Liver (tissue), 9 donors: ENCODE results near the gene LINGO3. TPM values are rescaled to one million over a fixed set of nuclear protein-coding genes. Genes with fewer than 3 reads are reported as not detected.

ENCODE experiments used
- DNase-seq: peaks from one replicate; pipeline ENCODE4 v3.0.0-alpha.2; 2017; ENCODE audit warnings: low spot score
- H3K27ac ChIP-seq, 2 donors: one replicate each; pipeline ENCODE4 v1.7.0; 2013; ENCODE audit warnings: inconsistent platforms in 2 of 2, low read length in 2 of 2, control low read depth in 1 of 2, low read depth in 1 of 2, mild to moderate bottlenecking in 1 of 2
- H3K27me3 ChIP-seq, 4 donors: one replicate each; pipeline versions ENCODE4 v1.6.1 to v1.7.0; 2013; ENCODE audit warnings: low read length in 3 of 4, inconsistent platforms in 1 of 4, mild to moderate bottlenecking in 1 of 4, moderate library complexity in 1 of 4; ENCODE audit not compliant: control insufficient read depth in 4 of 4, insufficient read depth in 4 of 4
- H3K36me3 ChIP-seq, 4 donors: one replicate each; pipeline versions ENCODE4 v1.6.1 to v1.7.0; 2013; ENCODE audit warnings: low read length in 3 of 4, mild to moderate bottlenecking in 3 of 4, low read depth in 1 of 4, moderate library complexity in 1 of 4; ENCODE audit not compliant: control insufficient read depth in 4 of 4, insufficient read depth in 3 of 4
- H3K4me1 ChIP-seq, 4 donors: one replicate each; pipeline versions ENCODE4 v1.6.1 to v1.7.0; 2013; ENCODE audit warnings: low read length in 3 of 4, mild to moderate bottlenecking in 3 of 4, moderate library complexity in 1 of 4; ENCODE audit not compliant: control insufficient read depth in 4 of 4, insufficient read depth in 4 of 4
- H3K4me3 ChIP-seq, 3 donors: one replicate each; pipeline versions ENCODE4 v1.6.1 to v1.7.0; 2013; ENCODE audit warnings: low read length in 3 of 3, control low read depth in 1 of 3, low read depth in 1 of 3, mild to moderate bottlenecking in 1 of 3
- H3K9ac ChIP-seq, 2 donors: one replicate each; pipeline ENCODE4 v1.7.0; 2013; ENCODE audit warnings: low read length in 2 of 2, mild to moderate bottlenecking in 2 of 2, moderate library complexity in 2 of 2, control low read depth in 1 of 2, low read depth in 1 of 2
- H3K9me3 ChIP-seq, 4 donors: one replicate each; pipeline versions ENCODE4 v1.6.1 to v1.7.0; 2013; ENCODE audit warnings: low read length in 3 of 4; ENCODE audit not compliant: control insufficient read depth in 4 of 4
- ATF3 ChIP-seq: IDR thresholded peaks from 2 replicates; pipeline ENCODE4 v1.6.1; 2016; ENCODE audit warnings: antibody characterized with exemption
- EGR1 ChIP-seq, 2 donors: IDR thresholded peaks; 2 replicates each; pipeline ENCODE4 v1.6.1; 2016 to 2018; ENCODE audit warnings: antibody characterized with exemption in 2 of 2, low read depth in 2 of 2
- FOXA1 ChIP-seq: IDR thresholded peaks from 2 replicates; pipeline ENCODE4 v1.6.1; 2016; ENCODE audit warnings: antibody characterized with exemption
- FOXA2 ChIP-seq: IDR thresholded peaks from 2 replicates; pipeline ENCODE4 v1.6.1; 2016; ENCODE audit warnings: antibody characterized with exemption
- GABPA ChIP-seq, 2 donors: IDR thresholded peaks in 1 of 2; conservative IDR thresholded peaks in 1 of 2; 2 replicates each; pipeline ENCODE4 v1.6.1; 2016; ENCODE audit warnings: antibody characterized with exemption in 2 of 2, mild to moderate bottlenecking in 1 of 2, moderate library complexity in 1 of 2
- HNF4A ChIP-seq, 2 donors: conservative IDR thresholded peaks; 2 replicates each; pipeline ENCODE4 v1.6.1; 2016; ENCODE audit warnings: antibody characterized with exemption in 2 of 2, mild to moderate bottlenecking in 2 of 2
- HNF4G ChIP-seq: IDR thresholded peaks from 2 replicates; pipeline ENCODE4 v1.6.1; 2016; ENCODE audit warnings: antibody characterized with exemption
- JUND ChIP-seq, 2 donors: IDR thresholded peaks; 2 replicates each; pipeline ENCODE4 v1.6.1; 2016; ENCODE audit warnings: antibody characterized with exemption in 2 of 2
- NR2F2 ChIP-seq: IDR thresholded peaks from 2 replicates; pipeline ENCODE4 v1.6.1; 2016; ENCODE audit warnings: antibody characterized with exemption
- RAD21 ChIP-seq, 2 donors: IDR thresholded peaks; 2 replicates each; pipeline ENCODE4 v1.6.1; 2016; ENCODE audit warnings: antibody characterized with exemption in 2 of 2, mild to moderate bottlenecking in 2 of 2
- REST ChIP-seq: IDR thresholded peaks from 2 replicates; pipeline ENCODE4 v1.6.1; 2016; ENCODE audit warnings: antibody characterized with exemption, mild to moderate bottlenecking
- SP1 ChIP-seq: IDR thresholded peaks from 2 replicates; pipeline ENCODE4 v1.6.1; 2018; ENCODE audit warnings: antibody characterized with exemption, mild to moderate bottlenecking
- TAF1 ChIP-seq: conservative IDR thresholded peaks from 2 replicates; pipeline ENCODE4 v1.6.1; 2016; ENCODE audit warnings: antibody characterized with exemption, mild to moderate bottlenecking
- YY1 ChIP-seq: IDR thresholded peaks from 2 replicates; pipeline ENCODE4 v1.6.1; 2016; ENCODE audit warnings: antibody characterized with exemption, mild to moderate bottlenecking
- ZBTB33 ChIP-seq: IDR thresholded peaks from 2 replicates; pipeline ENCODE4 v1.6.1; 2016; ENCODE audit warnings: antibody characterized with exemption
- WGBS: extraction: QIAGEN DNeasy Blood & Tissue Kit; methylation state at CpG from one replicate; pipeline ENCODE4 v1.1.7; 2013; 5-methylcytosine and 5-hydroxymethylcytosine counted together
- polyA plus RNA-seq, 2 donors: library from polyadenylated mRNA; stranded (reverse) in 1 of 2; unstranded in 1 of 2; fragments of 200-250 nt in 1 of 2; fragments of >200 nt in 1 of 2; fragmentation: Nextera tagmentation in 1 of 2; extraction: Ambion mirVana in 1 of 2; gene quantifications; one replicate each; pipeline versions ENCODE4 v1.2.1 to v1.2.3, GENCODE V29; 2013 to 2015
- total RNA-seq, 2 donors: library from RNA; depleted of rRNA; stranded (reverse); fragments of >200 nt; gene quantifications; one replicate each; pipeline ENCODE4 v1.2.3, GENCODE V29; 2014
- donor health status: healthy.
- donor health status: healthy.
- donor health status: healthy.
- donor health status: healthy.
- donor health status: healthy.

The LINGO3 gene
- total and polyA plus RNA-seq, 4 donors, result 0.02 to 0.08 (median 0.07) TPM

- Histone ChIP-seq H3K9me3 (no peaks in the 10 kb centered on the region), H3K4me3 (no peak overlapping the region), H3K9ac (no peak overlapping the region), H3K4me1 (peaks cover 0 to 6% (median 2%) of the 10 kb centered on the region in 4 donors), H3K36me3 (peaks cover 0 to 14% (median 3%) of the 10 kb centered on the region in 4 donors), H3K27ac (no peak overlapping the region), H3K27me3 (no peaks in the 10 kb centered on the region)
- no peak for DNase-seq
- 87% methylated on average over 6 of the region's 6 CpGs for WGBS
- TF ChIP-seq HNF4G (no peak), NR2F2 (no peak), SP1 (no peak), EGR1 (IDR thresholded peaks at IDR 0.05; ENCODE audit: low read depth in 2 of 2) (no peak), GABPA (IDR thresholded peaks at IDR 0.05 in 1 of 2, conservative IDR thresholded peaks at IDR 0.05 in 1 of 2) (no peak), FOXA1 (no peak), REST (no peak), TAF1 (no peak), ZBTB33 (no peak), FOXA2 (no peak), ATF3 (no peak), RAD21 (IDR thresholded peaks at IDR 0.05) (no peak), YY1 (no peak), HNF4A (conservative IDR thresholded peaks at IDR 0.05) (no peak)
Observed at GRCh38 chr19:2318923-2319322, 11.0 kb upstream of the LINGO3 start.

- peaks cover 0 to 6% (median 2%) of the 10 kb centered on the region in 4 donors for H3K4me1 ChIP-seq
- TF ChIP-seq EGR1 (IDR thresholded peaks at IDR 0.05; ENCODE audit: low read depth in 2 of 2) (no peak), FOXA1 (no peak)
- H3K9ac ChIP-seq, result no peak overlapping the region
- H3K36me3 ChIP-seq, result peaks cover 0 to 6% (median 2%) of the 10 kb centered on the region in 4 donors
- DNase-seq, result no peak
- no peak overlapping the region for H3K27ac ChIP-seq
- H3K27me3 ChIP-seq, result no peaks in the 10 kb centered on the region
- no peak overlapping the region for H3K4me3 ChIP-seq
- no peaks in the 10 kb centered on the region for H3K9me3 ChIP-seq
- WGBS, result 91% methylated on average over 25 of the region's 25 CpGs
Observed at GRCh38 chr19:2317756-2318155, 9.8 kb upstream of the LINGO3 start.

GRCh38 chr19:2317300-2317699 is 9.3 kb upstream of the LINGO3 start:
- Histone ChIP-seq H3K9ac (no peak overlapping the region), H3K9me3 (no peaks in the 10 kb centered on the region), H3K27me3 (peaks cover 0 to 2% (median under 1%) of the 10 kb centered on the region in 4 donors), H3K27ac (no peak overlapping the region), H3K4me3 (no peak overlapping the region), H3K4me1 (peaks cover 0 to 6% (median 2%) of the 10 kb centered on the region in 4 donors), H3K36me3 (peaks cover 0 to 3% (median under 1%) of the 10 kb centered on the region in 4 donors)
- TF ChIP-seq FOXA1 (no peak), SP1 (no peak), ATF3 (no peak), ZBTB33 (no peak), FOXA2 (no peak), TAF1 (no peak), RAD21 (IDR thresholded peaks at IDR 0.05) (no peak), JUND (IDR thresholded peaks at IDR 0.05) (no peak)
- 92% methylated on average over 13 of the region's 13 CpGs for WGBS
- DNase-seq, result no peak
